ENCODE data around the gene DEFB112. TPM values are rescaled to one million over a fixed set of nuclear protein-coding genes. Genes with fewer than 3 reads are reported as not detected.

The DEFB112 gene
- total and polyA plus RNA-seq, 2 experiments from 2014 or later: not detected

- no peak for TF ChIP-seq STAT1 (IDR thresholded peaks at IDR 0.05; ENCODE audit: unreplicated experiment)
- no peak for TF ChIP-seq CREB1 (CRISPR knock-in tag; IDR thresholded peaks at IDR 0.05; ENCODE audit: low read depth)
- TF ChIP-seq EZH2phosphoT487 (IDR thresholded peaks at IDR 0.05; ENCODE audit: unreplicated experiment): no peak
- no peak for TF ChIP-seq EZH2 (IDR thresholded peaks at IDR 0.05; ENCODE audit: low read depth, unreplicated experiment)
- TF ChIP-seq ZNF331 (CRISPR knock-in tag; IDR thresholded peaks at IDR 0.05; ENCODE audit: low read depth): no peak
- no peak for TF ChIP-seq ZNF462 (CRISPR knock-in tag; IDR thresholded peaks at IDR 0.05)
- TF ChIP-seq JUNB (IDR thresholded peaks at IDR 0.05; ENCODE audit: unreplicated experiment): no peak
- no peak for TF ChIP-seq POLR2AphosphoS5 (IDR thresholded peaks at IDR 0.05; ENCODE audit: low read depth)
- TF ChIP-seq ZNF114 (CRISPR knock-in tag; IDR thresholded peaks at IDR 0.05): no peak
Observed at GRCh38 chr6:50093116-50093937, 43.6 kb upstream of the DEFB112 start (continued).

GRCh38 chr6:50091641-50092040 lies 41.9 kb upstream of the DEFB112 start:
- H3K4me2 ChIP-seq: no peak overlapping the region
- Mint-ChIP-seq H3K27ac (no peak overlapping the region), H3K4me3 (no peak overlapping the region), H3K27me3 (ENCODE audit: insufficient read depth, low read depth, poor library complexity) (no peaks in the 10 kb centered on the region), H3K36me3 (ENCODE audit: low read depth) (no peaks in the 10 kb centered on the region), H3K4me1 (no peaks in the 10 kb centered on the region), H3K9me3 (no peaks in the 10 kb centered on the region)
- ATAC-seq: no peak
- no peak for DNase-seq (ENCODE audit: low spot score)
- no peak overlapping the region for H3K4me3 ChIP-seq
- H3K36me3 ChIP-seq (ENCODE audit: insufficient read depth): no peaks in the 10 kb centered on the region
- no peaks in the 10 kb centered on the region for H4K20me1 ChIP-seq (replicated peaks; ENCODE audit: insufficient read depth)
- no peaks in the 10 kb centered on the region; the same call in 1 of the 2 replicates for H3K4me1 ChIP-seq (ENCODE audit: insufficient read depth)
- no peak overlapping the region for H2AFZ ChIP-seq
- H3K9me2 ChIP-seq (ENCODE audit: insufficient read depth): no peaks in the 10 kb centered on the region
- H3K27me3 ChIP-seq (ENCODE audit: insufficient read depth): no peaks in the 10 kb centered on the region
- H3F3A ChIP-seq (replicated peaks; ENCODE audit: low read depth): no peaks in the 10 kb centered on the region
- TF ChIP-seq CTCF (conservative IDR thresholded peaks at IDR 0.05; ENCODE audit: low read depth in 2 of 2) (no peak), STAT1 (IDR thresholded peaks at IDR 0.05; ENCODE audit: unreplicated experiment) (no peak), JUNB (IDR thresholded peaks at IDR 0.05; ENCODE audit: unreplicated experiment) (no peak), ZNF114 (CRISPR knock-in tag; IDR thresholded peaks at IDR 0.05) (no peak), EZH2 (IDR thresholded peaks at IDR 0.05; ENCODE audit: low read depth, unreplicated experiment) (no peak)
- H3K27ac ChIP-seq (ENCODE audit: low read depth): no peak overlapping the region
- H3K79me2 ChIP-seq (replicated peaks; ENCODE audit: insufficient read depth): no peaks in the 10 kb centered on the region

Data from GM23338 (cell line).